ENCODE data around the gene FNBP1L. TPM values are rescaled to one million over a fixed set of nuclear protein-coding genes. Genes with fewer than 3 reads are reported as not detected.

FNBP1L gene
- total RNA-seq, 1 experiment from 2014 or later, result 119 TPM

DNA sequence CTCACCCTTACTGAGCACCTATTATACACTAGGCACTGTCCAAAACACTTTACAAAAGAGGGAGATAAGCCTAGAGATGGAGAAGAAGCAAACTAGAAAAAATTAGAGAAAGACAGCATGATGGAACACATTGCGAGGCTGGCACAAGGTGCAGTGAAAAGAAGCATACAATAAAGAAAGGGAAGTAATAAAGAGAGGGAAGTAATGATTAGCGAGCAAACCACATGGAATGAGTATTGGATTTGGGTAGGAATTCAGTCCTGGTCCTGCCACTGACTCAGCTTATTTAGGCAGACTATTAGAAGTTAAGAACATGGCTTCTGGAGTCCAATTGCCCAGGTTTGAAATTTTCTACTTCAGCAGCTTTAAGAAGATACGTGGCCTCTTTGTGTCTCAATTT lies 32.6 kb upstream of the FNBP1L start:
- Histone ChIP-seq H3K23me2 (ENCODE audit: insufficient read length, low read depth, low read length, poor library complexity, severe bottlenecking) (no peaks in the 10 kb centered on the region), H3K56ac (ENCODE audit: insufficient read length, low read depth, low read length) (no peak overlapping the region), H4K20me1 (ENCODE audit: control insufficient read depth, insufficient read depth, insufficient read length) (no peaks in the 10 kb centered on the region), H3K4me2 (ENCODE audit: insufficient read depth, insufficient read length, low read length) (no peak overlapping the region), H3K4me1 (ENCODE audit: insufficient read depth, low read length) (peaks cover 10% of the 10 kb centered on the region; the same call in 1 of the 2 replicates), H2AK5ac (ENCODE audit: insufficient read length, low read length) (no peak overlapping the region), H3K14ac (ENCODE audit: insufficient read depth, low read length) (no peak overlapping the region), H3T11ph (ENCODE audit: low read length) (no peak overlapping the region), H3K4ac (ENCODE audit: low read depth, low read length) (no peak overlapping the region), H3K9ac (ENCODE audit: extremely low read depth, insufficient read length, low read length) (no peak overlapping the region), H3K27me3 (ENCODE audit: insufficient read depth, low read length) (no peaks in the 10 kb centered on the region), H2BK15ac (ENCODE audit: low read depth, low read length) (no peak overlapping the region), H3K18ac (ENCODE audit: insufficient read length, low read depth, low read length) (no peak overlapping the region), H4K5ac (ENCODE audit: insufficient read length, low read depth, low read length) (no peak overlapping the region), H3K23ac (ENCODE audit: insufficient read length, low read depth, low read length) (no peak overlapping the region), H2AFZ (ENCODE audit: low read length) (no peak overlapping the region), H2BK120ac (ENCODE audit: low read depth, low read length, poor library complexity, severe bottlenecking) (no peak overlapping the region), H4K8ac (replicated peaks; ENCODE audit: insufficient read length, low read depth, low read length) (no peak overlapping the region), H3K79me1 (ENCODE audit: insufficient read depth, low read depth, low read length, poor library complexity, severe bottlenecking) (no peaks in the 10 kb centered on the region), H2BK5ac (ENCODE audit: insufficient read length, low read length) (no peak overlapping the region), H4K91ac (ENCODE audit: insufficient read length, low read depth, low read length) (no peak overlapping the region), H2BK20ac (ENCODE audit: low read depth, low read length, poor library complexity, severe bottlenecking) (no peak overlapping the region), H3K27ac (ENCODE audit: insufficient read length, low read depth, low read length) (no peak overlapping the region), H2BK12ac (ENCODE audit: insufficient read length, low read depth, low read length) (no peak overlapping the region), H3K79me2 (ENCODE audit: insufficient read depth, low read length) (no peaks in the 10 kb centered on the region), H3K9me3 (ENCODE audit: control insufficient read depth, low read depth, low read length) (no peaks in the 10 kb centered on the region)
- Mint-ChIP-seq H3K9me3 (peaks cover 6 to 19% of the 10 kb centered on the region in 2 experiments; a peak in 4 of 5 replicates), H3K4me1 (peaks cover 37 to 53% of the 10 kb centered on the region in 2 experiments), H3K27me3 (ENCODE audit: low read depth) (no peaks in the 10 kb centered on the region), H3K4me3 (no peak overlapping the region), H3K27ac (no peak overlapping the region), H3K36me3 (ENCODE audit: insufficient read depth in 1 of 3, low read depth in 3 of 3) (peaks cover 0 to 34% (median 4%) of the 10 kb centered on the region in 3 experiments; a peak in 4 of 7 replicates)
- no peak for DNase-seq
- no CpG with 5 or more reads among the region's 3 CpGs for WGBS (ENCODE audit: extremely low coverage, insufficient read length, low lambda C conversion rate)
- TF ChIP-seq, protein P1, sequence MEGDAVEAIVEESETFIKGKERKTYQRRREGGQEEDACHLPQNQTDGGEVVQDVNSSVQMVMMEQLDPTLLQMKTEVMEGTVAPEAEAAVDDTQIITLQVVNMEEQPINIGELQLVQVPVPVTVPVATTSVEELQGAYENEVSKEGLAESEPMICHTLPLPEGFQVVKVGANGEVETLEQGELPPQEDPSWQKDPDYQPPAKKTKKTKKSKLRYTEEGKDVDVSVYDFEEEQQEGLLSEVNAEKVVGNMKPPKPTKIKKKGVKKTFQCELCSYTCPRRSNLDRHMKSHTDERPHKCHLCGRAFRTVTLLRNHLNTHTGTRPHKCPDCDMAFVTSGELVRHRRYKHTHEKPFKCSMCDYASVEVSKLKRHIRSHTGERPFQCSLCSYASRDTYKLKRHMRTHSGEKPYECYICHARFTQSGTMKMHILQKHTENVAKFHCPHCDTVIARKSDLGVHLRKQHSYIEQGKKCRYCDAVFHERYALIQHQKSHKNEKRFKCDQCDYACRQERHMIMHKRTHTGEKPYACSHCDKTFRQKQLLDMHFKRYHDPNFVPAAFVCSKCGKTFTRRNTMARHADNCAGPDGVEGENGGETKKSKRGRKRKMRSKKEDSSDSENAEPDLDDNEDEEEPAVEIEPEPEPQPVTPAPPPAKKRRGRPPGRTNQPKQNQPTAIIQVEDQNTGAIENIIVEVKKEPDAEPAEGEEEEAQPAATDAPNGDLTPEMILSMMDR (conservative IDR thresholded peaks at IDR 0.05), result no peak
